ENCODE data around the gene VPS39.

VPS39 gene

DNA sequence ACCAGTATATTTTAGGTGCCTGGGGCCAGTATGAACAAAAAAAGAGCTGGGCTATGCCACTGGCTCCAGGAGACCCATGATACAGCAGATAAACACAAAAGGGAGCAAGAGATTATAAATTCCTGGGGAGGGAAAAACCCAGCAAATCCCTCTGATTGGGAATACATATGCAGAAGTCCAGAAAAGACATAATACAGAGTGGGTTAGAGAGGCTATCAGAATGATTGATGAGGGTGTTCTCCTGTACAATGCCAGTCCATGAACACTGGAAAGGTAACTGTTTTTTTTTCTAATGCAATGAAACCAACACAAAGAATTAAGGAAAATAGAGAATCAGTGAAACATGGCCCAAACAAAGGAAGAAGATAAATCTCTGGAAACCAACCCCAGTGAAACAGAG lies 5.4 kb upstream of the VPS39 start:
- no peaks in the 10 kb centered on the region for H3K9me3 ChIP-seq (ENCODE audit: control insufficient read depth, insufficient read depth, low read depth, low read length)
- ChIA-PET CTCF (no interaction called here), POLR2A (interaction anchor here (0.6 kb wide), 1 partner anchor 119 kb away, joined by 7 read pairs; no protein-coding TSS in a partner anchor)
- TF ChIP-seq, protein P1, sequence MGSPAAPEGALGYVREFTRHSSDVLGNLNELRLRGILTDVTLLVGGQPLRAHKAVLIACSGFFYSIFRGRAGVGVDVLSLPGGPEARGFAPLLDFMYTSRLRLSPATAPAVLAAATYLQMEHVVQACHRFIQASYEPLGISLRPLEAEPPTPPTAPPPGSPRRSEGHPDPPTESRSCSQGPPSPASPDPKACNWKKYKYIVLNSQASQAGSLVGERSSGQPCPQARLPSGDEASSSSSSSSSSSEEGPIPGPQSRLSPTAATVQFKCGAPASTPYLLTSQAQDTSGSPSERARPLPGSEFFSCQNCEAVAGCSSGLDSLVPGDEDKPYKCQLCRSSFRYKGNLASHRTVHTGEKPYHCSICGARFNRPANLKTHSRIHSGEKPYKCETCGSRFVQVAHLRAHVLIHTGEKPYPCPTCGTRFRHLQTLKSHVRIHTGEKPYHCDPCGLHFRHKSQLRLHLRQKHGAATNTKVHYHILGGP (tag by site-specific recombination; IDR thresholded peaks at IDR 0.05): no peak
- TF ChIP-seq ZNF776 (tag by site-specific recombination; IDR thresholded peaks at IDR 0.05; ENCODE audit: borderline replicate concordance): no peak
- TF ChIP-seq ZNF596 (tag by site-specific recombination; IDR thresholded peaks at IDR 0.05): no peak
- no peak overlapping the region for H3K4me3 ChIP-seq (ENCODE audit: low read depth, low read length)
- H3K27ac ChIP-seq (ENCODE audit: extremely low read depth, low read depth, low read length): no peak overlapping the region
- no peaks in the 10 kb centered on the region for H3K4me1 ChIP-seq (ENCODE audit: control insufficient read depth, insufficient read depth, low read length)
- peaks cover 9 to 66% of the 10 kb centered on the region in 2 experiments; a peak in 2 of 3 replicates for H3K36me3 ChIP-seq (ENCODE audit: control insufficient read depth in 2 of 2, insufficient read depth in 1 of 2, low read length in 2 of 2)

DNA sequence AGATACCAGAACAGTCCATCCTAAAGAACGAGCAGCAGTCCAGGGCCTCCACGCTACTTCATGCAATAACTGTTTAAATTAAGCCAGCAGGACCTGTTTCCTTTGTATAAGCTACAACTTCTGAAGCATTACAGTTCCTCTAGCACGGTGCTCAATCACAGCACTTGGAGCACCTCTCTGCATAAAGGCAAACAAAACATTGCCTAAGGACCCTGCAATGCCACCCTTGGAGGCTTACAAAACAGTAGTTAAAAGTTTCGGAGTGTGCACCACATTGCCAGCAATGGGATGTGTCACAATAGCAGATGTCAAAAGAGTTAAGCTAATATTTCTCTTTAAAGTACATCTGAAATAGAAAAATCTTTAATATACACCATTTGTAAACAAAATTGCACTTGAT lies 2.6 kb upstream of the VPS39 start:
- H3K36me3 ChIP-seq (ENCODE audit: control insufficient read depth in 2 of 2, insufficient read depth in 1 of 2, low read length in 2 of 2): peaks cover 3 to 43% of the 10 kb centered on the region in 2 experiments; a peak in 1 of 3 replicates
- POLR2A ChIA-PET: no interaction called here
- H3K27ac ChIP-seq (ENCODE audit: extremely low read depth, low read depth, low read length): no peak overlapping the region
- no peak for TF ChIP-seq ZNF133 (tag by site-specific recombination; IDR thresholded peaks at IDR 0.05)
- no peak for TF ChIP-seq ZNF76 (tag by site-specific recombination; IDR thresholded peaks at IDR 0.05; ENCODE audit: borderline replicate concordance, low read depth)
- no peak for TF ChIP-seq ZNF571 (tag by site-specific recombination; IDR thresholded peaks at IDR 0.05)
- TF ChIP-seq ZNF560 (tag by site-specific recombination; IDR thresholded peaks at IDR 0.05; ENCODE audit: borderline replicate concordance): no peak
- TF ChIP-seq ZNF239 (tag by site-specific recombination; IDR thresholded peaks at IDR 0.05): no peak
- TF ChIP-seq, protein P2, sequence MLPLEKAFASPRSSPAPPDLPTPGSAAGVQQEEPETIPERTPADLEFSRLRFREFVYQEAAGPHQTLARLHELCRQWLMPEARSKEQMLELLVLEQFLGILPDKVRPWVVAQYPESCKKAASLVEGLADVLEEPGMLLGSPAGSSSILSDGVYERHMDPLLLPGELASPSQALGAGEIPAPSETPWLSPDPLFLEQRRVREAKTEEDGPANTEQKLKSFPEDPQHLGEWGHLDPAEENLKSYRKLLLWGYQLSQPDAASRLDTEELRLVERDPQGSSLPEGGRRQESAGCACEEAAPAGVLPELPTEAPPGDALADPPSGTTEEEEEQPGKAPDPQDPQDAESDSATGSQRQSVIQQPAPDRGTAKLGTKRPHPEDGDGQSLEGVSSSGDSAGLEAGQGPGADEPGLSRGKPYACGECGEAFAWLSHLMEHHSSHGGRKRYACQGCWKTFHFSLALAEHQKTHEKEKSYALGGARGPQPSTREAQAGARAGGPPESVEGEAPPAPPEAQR (tag by site-specific recombination; IDR thresholded peaks at IDR 0.05): no peak
- TF ChIP-seq ZNF629 (tag by site-specific recombination; IDR thresholded peaks at IDR 0.05): no peak
- TF ChIP-seq KLF10 (tag by site-specific recombination; IDR thresholded peaks at IDR 0.05): no peak
- TF ChIP-seq ZNF701 (tag by site-specific recombination; IDR thresholded peaks at IDR 0.05): no peak
- H3K4me3 ChIP-seq (ENCODE audit: low read depth, low read length): no peak overlapping the region
- H3K9me3 ChIP-seq (ENCODE audit: control insufficient read depth, insufficient read depth, low read depth, low read length): no peaks in the 10 kb centered on the region
- no peaks in the 10 kb centered on the region for H3K4me1 ChIP-seq (ENCODE audit: control insufficient read depth, insufficient read depth, low read length)
- CTCF ChIA-PET: no interaction called here

DNA sequence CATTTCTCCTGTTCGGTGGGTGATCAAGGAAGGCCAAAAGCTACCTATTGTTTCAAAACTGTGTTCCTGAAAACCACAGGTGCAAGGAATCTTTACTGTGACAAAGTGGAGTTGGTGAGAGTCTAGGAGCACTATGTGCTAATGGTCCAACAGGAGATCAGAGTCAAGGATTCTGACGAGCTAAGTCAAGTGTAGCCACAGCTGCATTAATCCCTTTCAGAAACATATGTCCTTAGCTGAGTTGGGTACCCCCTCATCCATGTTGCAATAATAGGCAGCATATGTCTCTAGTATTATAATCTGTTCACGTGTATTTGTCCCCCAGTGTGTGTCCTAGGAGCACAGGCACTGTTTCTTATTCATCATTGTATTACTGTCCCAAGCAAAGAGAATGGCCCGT lies 1.7 kb downstream of the VPS39 start:
- Histone ChIP-seq H3K27ac (ENCODE audit: extremely low read depth, low read depth, low read length) (no peak overlapping the region), H3K36me3 (ENCODE audit: control insufficient read depth in 2 of 2, insufficient read depth in 1 of 2, low read length in 2 of 2) (peaks cover 3 to 21% of the 10 kb centered on the region in 2 experiments; a peak in 1 of 3 replicates), H3K9me3 (ENCODE audit: control insufficient read depth, insufficient read depth, low read depth, low read length) (no peaks in the 10 kb centered on the region), H3K4me1 (ENCODE audit: control insufficient read depth, insufficient read depth, low read length) (no peaks in the 10 kb centered on the region), H3K4me3 (ENCODE audit: low read depth, low read length) (no peak overlapping the region)
- ChIA-PET CTCF (no interaction called here), POLR2A (no interaction called here)
- TF ChIP-seq SCRT1 (tag by site-specific recombination; IDR thresholded peaks at IDR 0.05; ENCODE audit: borderline replicate concordance) (no peak), REPIN1 (tag by site-specific recombination; IDR thresholded peaks at IDR 0.05; ENCODE audit: low read depth) (no peak), ZBTB8A (tag by site-specific recombination; IDR thresholded peaks at IDR 0.05) (no peak), ZNF529 (tag by site-specific recombination; IDR thresholded peaks at IDR 0.05; ENCODE audit: insufficient replicate concordance) (no peak)

DNA sequence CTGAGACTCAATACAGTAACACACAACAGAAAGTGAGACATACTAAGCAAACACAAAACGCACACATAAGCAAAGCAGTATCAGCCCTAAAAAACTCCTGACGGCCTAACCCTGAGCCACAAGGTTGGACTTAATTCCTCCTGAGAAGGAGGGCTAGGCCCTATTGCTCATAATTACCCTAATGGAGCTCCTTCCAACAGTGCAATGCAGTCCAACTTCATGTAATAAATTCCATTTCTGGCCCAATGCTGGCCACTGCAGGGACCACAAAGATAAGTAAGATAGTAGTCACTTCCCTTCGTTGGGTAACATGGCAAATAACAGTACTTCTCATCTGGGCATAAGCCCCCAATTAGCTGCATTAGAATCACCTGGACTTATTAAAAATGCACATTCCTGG lies 4.2 kb downstream of the VPS39 start:
- H3K9me3 ChIP-seq (ENCODE audit: control insufficient read depth, insufficient read depth, low read depth, low read length): no peaks in the 10 kb centered on the region
- ChIA-PET POLR2A (no interaction called here), CTCF (interaction anchor here (0.7 kb wide), 1 partner anchor 288 kb away, joined by 5 read pairs; no protein-coding TSS in a partner anchor)
- no peak overlapping the region for H3K27ac ChIP-seq (ENCODE audit: extremely low read depth, low read depth, low read length)
- H3K36me3 ChIP-seq (ENCODE audit: control insufficient read depth in 2 of 2, insufficient read depth in 1 of 2, low read length in 2 of 2): peaks cover 0 to 11% of the 10 kb centered on the region in 2 experiments; a peak in 1 of 3 replicates
- TF ChIP-seq ZEB2 (tag by site-specific recombination; IDR thresholded peaks at IDR 0.05) (no peak), ZNF19 (tag by site-specific recombination; IDR thresholded peaks at IDR 0.05; ENCODE audit: low read depth) (no peak), ZNF174 (tag by site-specific recombination; IDR thresholded peaks at IDR 0.05) (no peak), ZNF792 (tag by site-specific recombination; IDR thresholded peaks at IDR 0.05) (no peak), ZNF768 (tag by site-specific recombination; IDR thresholded peaks at IDR 0.05) (no peak), YY1 (tag by site-specific recombination; IDR thresholded peaks at IDR 0.05) (no peak), ZNF202 (tag by site-specific recombination; IDR thresholded peaks at IDR 0.05; ENCODE audit: borderline replicate concordance) (no peak), ZNF624 (tag by site-specific recombination; IDR thresholded peaks at IDR 0.05) (no peak), ZNF660 (tag by site-specific recombination; IDR thresholded peaks at IDR 0.05) (no peak), ZNF433 (tag by site-specific recombination; IDR thresholded peaks at IDR 0.05; ENCODE audit: low read depth) (no peak), ZNF175 (tag by site-specific recombination; IDR thresholded peaks at IDR 0.05) (no peak), HOXC10 (CRISPR knock-in tag; IDR thresholded peaks at IDR 0.05) (no peak)
- H3K4me1 ChIP-seq (ENCODE audit: control insufficient read depth, insufficient read depth, low read length): no peaks in the 10 kb centered on the region
- no peak overlapping the region for H3K4me3 ChIP-seq (ENCODE audit: low read depth, low read length)
